Mammary epithelial cell (primary cell): ENCODE measurements around the gene COMMD1.

ENCODE experiments used
- EZH2 ChIP-seq: IDR thresholded peaks from 2 replicates; pipeline ENCODE4 v1.6.1; 2012; ENCODE audit warnings: low read length, inconsistent platforms, borderline replicate concordance
- TF ChIP-seq, protein P1 (sequence below), 2 donors: IDR thresholded peaks in 1 of 2; conservative IDR thresholded peaks in 1 of 2; 2 replicates each; pipeline ENCODE4 v1.5.1; 2011 to 2012; ENCODE audit warnings: inconsistent platforms in 2 of 2, low read length in 2 of 2, mild to moderate bottlenecking in 2 of 2, control low read depth in 1 of 2, low read depth in 1 of 2; ENCODE audit not compliant: insufficient read depth in 1 of 2; ENCODE audit errors: extremely low read depth in 1 of 2

DNA sequence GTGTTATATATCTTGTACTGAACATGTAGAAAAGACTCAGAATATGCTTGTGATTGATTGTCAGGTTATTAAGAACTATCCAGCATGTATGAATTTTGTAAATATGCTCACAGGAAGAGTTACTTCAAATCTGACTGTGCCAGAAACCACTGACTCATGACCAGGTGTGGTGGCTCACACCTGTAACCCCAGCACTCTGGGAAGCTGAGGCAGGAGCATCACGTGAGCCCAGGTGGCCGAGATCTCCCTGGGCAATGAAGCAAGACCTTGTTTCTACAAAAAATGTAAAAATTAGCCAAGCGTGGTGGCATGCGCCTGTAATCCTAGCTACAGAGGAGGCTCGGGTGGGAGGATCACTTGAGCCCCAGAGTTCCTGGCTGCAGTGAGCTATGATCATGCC lies 126.6 kb downstream of the COMMD1 start:
- TF ChIP-seq, protein P1, sequence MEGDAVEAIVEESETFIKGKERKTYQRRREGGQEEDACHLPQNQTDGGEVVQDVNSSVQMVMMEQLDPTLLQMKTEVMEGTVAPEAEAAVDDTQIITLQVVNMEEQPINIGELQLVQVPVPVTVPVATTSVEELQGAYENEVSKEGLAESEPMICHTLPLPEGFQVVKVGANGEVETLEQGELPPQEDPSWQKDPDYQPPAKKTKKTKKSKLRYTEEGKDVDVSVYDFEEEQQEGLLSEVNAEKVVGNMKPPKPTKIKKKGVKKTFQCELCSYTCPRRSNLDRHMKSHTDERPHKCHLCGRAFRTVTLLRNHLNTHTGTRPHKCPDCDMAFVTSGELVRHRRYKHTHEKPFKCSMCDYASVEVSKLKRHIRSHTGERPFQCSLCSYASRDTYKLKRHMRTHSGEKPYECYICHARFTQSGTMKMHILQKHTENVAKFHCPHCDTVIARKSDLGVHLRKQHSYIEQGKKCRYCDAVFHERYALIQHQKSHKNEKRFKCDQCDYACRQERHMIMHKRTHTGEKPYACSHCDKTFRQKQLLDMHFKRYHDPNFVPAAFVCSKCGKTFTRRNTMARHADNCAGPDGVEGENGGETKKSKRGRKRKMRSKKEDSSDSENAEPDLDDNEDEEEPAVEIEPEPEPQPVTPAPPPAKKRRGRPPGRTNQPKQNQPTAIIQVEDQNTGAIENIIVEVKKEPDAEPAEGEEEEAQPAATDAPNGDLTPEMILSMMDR (conservative IDR thresholded peaks at IDR 0.05 in 1 of 2, IDR thresholded peaks at IDR 0.05 in 1 of 2; ENCODE audit: extremely low read depth in 1 of 2, insufficient read depth in 1 of 2, low read depth in 1 of 2, low read length in 2 of 2): no peak
- TF ChIP-seq EZH2: no peak
